Kidney (tissue), 14 donors: Measurements from ENCODE around the gene CCL3. TPM values are rescaled to one million over a fixed set of nuclear protein-coding genes. Genes with fewer than 3 reads are reported as not detected.
"Not testable (repeated sequence)": the region's sequence is repeated elsewhere in the genome, so short reads cannot be mapped to it uniquely, and the experiment has no call there.

ENCODE experiments used
- DNase-seq, 5 donors: peaks; one replicate each; pipeline ENCODE4 v3.0.0-alpha.2; 2013 to 2020
- FAIRE-seq: peaks from 2 replicates; lab custom pipeline; 2012; peaks lifted over from hg19 to GRCh38; lab: Jason Lieb, UNC
- H3K27ac ChIP-seq, 2 donors: one replicate each; pipeline ENCODE4 v1.7.0; 2013; ENCODE audit warnings: low read depth in 2 of 2, low read length in 2 of 2, inconsistent platforms in 1 of 2
- H3K27me3 ChIP-seq: one replicate; pipeline ENCODE4 v1.7.1; 2013; ENCODE audit warnings: low read length, inconsistent platforms; ENCODE audit not compliant: control insufficient read depth, insufficient read depth
- H3K36me3 ChIP-seq, 3 donors: one replicate each; pipeline versions ENCODE4 v1.7.0 to v1.7.1; 2013; ENCODE audit warnings: low read length in 3 of 3, control low read depth in 1 of 3, inconsistent platforms in 1 of 3; ENCODE audit not compliant: insufficient read depth in 3 of 3, control insufficient read depth in 2 of 3
- H3K4me1 ChIP-seq, 3 donors: one replicate each; pipeline versions ENCODE4 v1.7.0 to v1.7.1; 2013; ENCODE audit warnings: low read length in 3 of 3, inconsistent platforms in 1 of 3, low read depth in 1 of 3; ENCODE audit not compliant: control insufficient read depth in 2 of 3, insufficient read depth in 2 of 3
- H3K4me3 ChIP-seq, 3 donors: one replicate each; pipeline versions ENCODE4 v1.7.0 to v1.8.1; 2013; ENCODE audit warnings: low read length in 3 of 3, control low read depth in 1 of 3, inconsistent platforms in 1 of 3
- H3K9ac ChIP-seq, 3 donors: one replicate each; pipeline versions ENCODE4 v1.7.0 to v1.7.1; 2013; ENCODE audit warnings: low read length in 3 of 3, control low read depth in 1 of 3, inconsistent platforms in 1 of 3
- H3K9me3 ChIP-seq, 3 donors: one replicate each; pipeline versions ENCODE4 v1.7.0 to v1.7.1; 2013; ENCODE audit warnings: low read length in 3 of 3, control low read depth in 1 of 3, inconsistent platforms in 1 of 3; ENCODE audit not compliant: control insufficient read depth in 2 of 3, insufficient read depth in 1 of 3
- intact Hi-C: fragments of 100-400 bp; cut with DNase I; formaldehyde crosslinking; loops from one replicate; pipeline ENCODE4 v1.11.1; 2022
- polyA plus RNA-seq: library from polyadenylated mRNA; stranded (reverse); fragments of 350-450 nt; fragmentation: Illumina TruSeq; extraction: RNeasy Lipid Tissue Mini Kit (QIAGEN cat#74804); gene quantifications from one replicate; pipeline ENCODE4 v1.2.3, GENCODE V29; 2014; ENCODE audit warnings: low read depth, low replicate concordance; ENCODE audit not compliant: insufficient read depth
- total RNA-seq: library from RNA; stranded (reverse); fragmentation: NEBNext Ultra II Directional; extraction: Animal tissue kit (Norgen Biotek cat#: 25700); gene quantifications from one replicate; pipeline ENCODE4 v1.2.1, GENCODE V29; 2021
- TF ChIP-seq, protein P1 (sequence below): IDR thresholded peaks from 3 replicates; pipeline ENCODE4 v1.5.1; 2012; ENCODE audit warnings: mild to moderate bottlenecking, moderate library complexity, borderline replicate concordance; ENCODE audit not compliant: insufficient read depth; ENCODE audit errors: extremely low read depth
- donor health status: control.
- donor health status: control.
- donor health status: control.
- donor health status: control.
- donor health status: control.
- donor health status: DM: yes; HTN: yes; CAD: no.
- donor health status: Normal renal cell carcinoma (clear cell type).

Gene CCL3
- total and polyA plus RNA-seq, 2 donors from 2014 or later, result 4.2 to 6.6 TPM

DNA sequence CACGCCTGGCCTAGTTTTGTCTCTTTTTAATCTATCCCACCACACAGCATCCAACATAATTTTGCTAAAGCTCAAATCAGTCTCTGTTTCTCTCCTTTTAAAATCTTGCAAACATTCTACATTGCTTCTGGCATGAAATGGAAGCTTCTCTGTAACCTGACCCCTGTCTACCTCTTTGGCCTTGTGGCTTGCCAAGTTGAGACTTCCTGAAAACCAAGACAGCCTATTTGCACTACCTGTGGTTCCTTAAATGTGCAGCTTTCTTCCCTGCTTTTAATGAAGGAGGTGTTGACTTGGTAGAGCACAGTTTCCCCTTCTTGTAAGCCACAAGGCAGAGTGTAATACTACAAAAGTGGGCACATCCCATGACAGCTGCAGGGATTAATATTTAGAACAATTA is 6.0 kb upstream of the CCL3 start:
- intact Hi-C loops, result no loop called here
- Histone ChIP-seq H3K27ac (no peak overlapping the region), H3K9ac (no peak overlapping the region), H3K4me1 (no peaks in the 10 kb centered on the region), H3K27me3 (no peaks in the 10 kb centered on the region), H3K36me3 (no peaks in the 10 kb centered on the region), H3K9me3 (no peaks in the 10 kb centered on the region), H3K4me3 (no peak overlapping the region)
- no peak for FAIRE-seq
- no peak for DNase-seq
- TF ChIP-seq, protein P1, sequence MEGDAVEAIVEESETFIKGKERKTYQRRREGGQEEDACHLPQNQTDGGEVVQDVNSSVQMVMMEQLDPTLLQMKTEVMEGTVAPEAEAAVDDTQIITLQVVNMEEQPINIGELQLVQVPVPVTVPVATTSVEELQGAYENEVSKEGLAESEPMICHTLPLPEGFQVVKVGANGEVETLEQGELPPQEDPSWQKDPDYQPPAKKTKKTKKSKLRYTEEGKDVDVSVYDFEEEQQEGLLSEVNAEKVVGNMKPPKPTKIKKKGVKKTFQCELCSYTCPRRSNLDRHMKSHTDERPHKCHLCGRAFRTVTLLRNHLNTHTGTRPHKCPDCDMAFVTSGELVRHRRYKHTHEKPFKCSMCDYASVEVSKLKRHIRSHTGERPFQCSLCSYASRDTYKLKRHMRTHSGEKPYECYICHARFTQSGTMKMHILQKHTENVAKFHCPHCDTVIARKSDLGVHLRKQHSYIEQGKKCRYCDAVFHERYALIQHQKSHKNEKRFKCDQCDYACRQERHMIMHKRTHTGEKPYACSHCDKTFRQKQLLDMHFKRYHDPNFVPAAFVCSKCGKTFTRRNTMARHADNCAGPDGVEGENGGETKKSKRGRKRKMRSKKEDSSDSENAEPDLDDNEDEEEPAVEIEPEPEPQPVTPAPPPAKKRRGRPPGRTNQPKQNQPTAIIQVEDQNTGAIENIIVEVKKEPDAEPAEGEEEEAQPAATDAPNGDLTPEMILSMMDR, result no peak

DNA sequence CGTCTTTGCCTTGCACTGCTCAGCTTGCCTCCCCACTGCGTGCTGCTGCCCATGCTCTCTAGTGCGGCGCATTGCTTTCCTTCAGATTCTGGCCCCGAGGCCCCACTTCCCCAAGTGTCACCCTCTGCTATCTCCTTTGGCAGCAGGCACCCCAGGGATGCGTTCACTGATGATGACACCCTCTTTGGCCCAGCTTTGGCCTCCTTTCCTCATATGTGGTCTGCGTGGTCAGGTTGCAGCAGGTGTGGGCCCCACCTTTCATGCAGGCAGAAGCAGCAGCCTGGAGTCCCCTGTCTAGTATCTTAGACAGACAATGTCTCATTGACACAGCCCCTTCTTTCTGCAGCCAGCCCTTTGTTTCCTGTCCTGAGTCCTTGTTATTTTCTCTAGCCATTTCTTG is 4.8 kb upstream of the CCL3 start:
- FAIRE-seq, result no peak
- H3K4me1 ChIP-seq, result no peaks in the 10 kb centered on the region
- H3K36me3 ChIP-seq, result no peaks in the 10 kb centered on the region
- DNase-seq, result no peak
- intact Hi-C loops, result no loop called here
- H3K9ac ChIP-seq, result no peak overlapping the region
- H3K27me3 ChIP-seq, result no peaks in the 10 kb centered on the region
- H3K4me3 ChIP-seq, result no peak overlapping the region
- no peak overlapping the region for H3K27ac ChIP-seq
- TF ChIP-seq, protein P1, result no peak
- H3K9me3 ChIP-seq, result no peaks in the 10 kb centered on the region

DNA sequence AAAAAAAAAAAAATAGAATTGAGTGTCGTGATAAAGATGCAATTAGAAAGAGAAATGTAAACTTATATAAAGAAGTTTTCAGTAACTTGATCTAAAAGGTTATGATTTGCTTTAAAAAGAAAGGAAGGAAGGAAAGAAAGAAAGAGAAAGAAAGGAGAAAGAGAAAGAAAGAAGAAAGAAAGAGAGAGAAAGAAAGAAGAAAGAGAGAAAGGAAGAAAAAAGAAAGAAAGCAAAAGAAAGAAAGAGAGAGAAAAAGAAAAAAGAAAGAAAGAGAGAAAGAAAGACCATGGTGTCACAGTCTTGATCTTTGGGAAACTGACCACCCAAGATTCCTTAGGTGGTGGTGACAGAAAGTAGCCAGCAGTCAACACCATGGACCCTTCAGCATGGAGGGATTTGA is 4.3 kb upstream of the CCL3 start:
- Histone ChIP-seq H3K9me3 (no peaks in the 10 kb centered on the region), H3K9ac (no peak overlapping the region), H3K4me3 (no peak overlapping the region), H3K36me3 (no peaks in the 10 kb centered on the region), H3K27ac (no peak overlapping the region), H3K27me3 (no peaks in the 10 kb centered on the region), H3K4me1 (no peaks in the 10 kb centered on the region)
- intact Hi-C loops, result no loop called here
- TF ChIP-seq, protein P1, result no peak
- FAIRE-seq (no peak), DNase-seq (no peak)

DNA sequence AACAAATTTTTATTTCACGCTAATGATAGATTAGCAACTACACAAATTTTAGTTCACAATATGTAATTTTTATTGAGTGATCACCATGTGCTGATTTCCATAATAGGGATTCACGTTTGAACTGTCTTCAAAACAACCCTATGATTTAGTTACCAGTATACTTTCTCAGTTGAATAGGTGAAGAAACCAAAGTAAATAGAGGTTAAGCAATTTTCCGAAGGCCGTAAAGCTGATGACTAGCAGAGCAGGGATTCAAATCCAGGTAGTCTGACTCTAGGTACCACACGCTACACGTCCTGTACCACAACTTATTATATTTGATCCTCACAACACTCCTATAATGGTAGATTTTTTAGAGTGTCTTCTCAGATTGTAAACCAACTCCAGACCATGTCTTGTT is 2.8 kb upstream of the CCL3 start:
- H3K9me3 ChIP-seq, DNase-seq, H3K27me3 ChIP-seq, FAIRE-seq, H3K9ac ChIP-seq, H3K36me3 ChIP-seq, H3K4me1 ChIP-seq, H3K4me3 ChIP-seq, H3K27ac ChIP-seq, intact Hi-C loops: not testable (repeated sequence)
